GM15510 (cell line): ENCODE results near the gene CD8B.

ENCODE experiments used
- POLR2A ChIP-seq: IDR thresholded peaks from 3 replicates; pipeline ENCODE4 v1.6.1; 2011; ENCODE audit warnings: borderline replicate concordance; ENCODE audit not compliant: insufficient read length; ENCODE audit errors: extremely low read depth

Gene CD8B

GRCh38 chr2:86808315-86809161 lies 53.1 kb downstream of the CD8B start:
- TF ChIP-seq POLR2A = no peak

- TF ChIP-seq POLR2A = no peak
These were observed 54.0 kb downstream of the CD8B start for GRCh38 chr2:86807468-86808275.

GRCh38 chr2:86807133-86807467 lies 54.6 kb downstream of the CD8B start:
- TF ChIP-seq POLR2A = no peak

GRCh38 chr2:86806059-86806857 lies 55.4 kb downstream of the CD8B start:
- TF ChIP-seq POLR2A = no peak

GRCh38 chr2:86800856-86801567 lies 60.7 kb downstream of the CD8B start:
- TF ChIP-seq POLR2A = no peak

GRCh38 chr2:86794861-86795260 lies 66.8 kb downstream of the CD8B start:
- no peak for TF ChIP-seq POLR2A

- no peak for TF ChIP-seq POLR2A
These were observed 67.9 kb downstream of the CD8B start for GRCh38 chr2:86793752-86794151.

- TF ChIP-seq POLR2A = no peak
These were observed 70.1 kb downstream of the CD8B start for GRCh38 chr2:86791573-86791972.

- no peak for TF ChIP-seq POLR2A
These were observed 70.8 kb downstream of the CD8B start, which contains the start of gene CD8A for GRCh38 chr2:86790676-86791572. Gene CD8A (minus strand): TSS chr2:86790913. CDS start chr2:86790825, 88 bp downstream.

GRCh38 chr2:86790134-86790675 lies 71.5 kb downstream of the CD8B start:
- no peak for TF ChIP-seq POLR2A

- TF ChIP-seq POLR2A = no peak
These were observed 72.0 kb downstream of the CD8B start for GRCh38 chr2:86789687-86790133.

GRCh38 chr2:86788881-86789686 lies 72.6 kb downstream of the CD8B start:
- no peak for TF ChIP-seq POLR2A
